ENCODE results near the gene AEBP1. TPM values are rescaled to one million over a fixed set of nuclear protein-coding genes. Genes with fewer than 3 reads are reported as not detected.

AEBP1 gene
- total RNA-seq, 4 donors from 2014 or later = 33.9 to 151 (median 89.0) TPM

DNA sequence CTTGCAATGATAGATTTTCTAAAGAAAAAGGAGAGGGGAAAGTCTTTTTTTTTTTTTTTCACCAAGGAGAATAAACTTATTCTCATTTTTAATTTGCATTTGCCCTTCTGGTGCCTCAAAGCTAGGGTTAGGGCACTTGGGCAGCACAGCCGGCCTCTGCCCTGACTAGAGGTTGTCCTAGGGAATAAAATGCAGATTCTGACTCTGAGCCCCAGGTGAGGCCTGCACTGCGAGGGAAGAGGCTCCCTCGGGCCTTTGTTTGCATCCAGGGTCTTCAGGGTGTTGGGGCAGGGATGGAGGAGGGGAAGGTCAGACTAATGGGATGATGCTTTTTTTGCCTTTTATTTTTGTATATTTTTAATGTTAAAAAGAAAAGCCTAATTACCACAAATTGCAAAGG lies 29.1 kb downstream of the AEBP1 start:
- H3K9me3 ChIP-seq = no peaks in the 10 kb centered on the region
- in situ Hi-C loops (cut with MboI; ENCODE audit: low pct_ligation_motif_present in 1 of 4, low pct_unique_long_range_greater_than_20kb in 1 of 4, low sequenced_read_pairs in 3 of 4) (no loop called here), intact Hi-C loops (cut with DNase I; ENCODE audit: low total_unique reads) (no loop called here)
- no peaks in the 10 kb centered on the region for H3K36me3 ChIP-seq
- no peaks in the 10 kb centered on the region for H3K27me3 ChIP-seq
- TF ChIP-seq EP300 (IDR thresholded peaks at IDR 0.05; ENCODE audit: low read depth) (no peak), POLR2A (IDR thresholded peaks at IDR 0.05) (no peak), POLR2AphosphoS5 (IDR thresholded peaks at IDR 0.05) (no peak)
- TF ChIP-seq, protein P1, sequence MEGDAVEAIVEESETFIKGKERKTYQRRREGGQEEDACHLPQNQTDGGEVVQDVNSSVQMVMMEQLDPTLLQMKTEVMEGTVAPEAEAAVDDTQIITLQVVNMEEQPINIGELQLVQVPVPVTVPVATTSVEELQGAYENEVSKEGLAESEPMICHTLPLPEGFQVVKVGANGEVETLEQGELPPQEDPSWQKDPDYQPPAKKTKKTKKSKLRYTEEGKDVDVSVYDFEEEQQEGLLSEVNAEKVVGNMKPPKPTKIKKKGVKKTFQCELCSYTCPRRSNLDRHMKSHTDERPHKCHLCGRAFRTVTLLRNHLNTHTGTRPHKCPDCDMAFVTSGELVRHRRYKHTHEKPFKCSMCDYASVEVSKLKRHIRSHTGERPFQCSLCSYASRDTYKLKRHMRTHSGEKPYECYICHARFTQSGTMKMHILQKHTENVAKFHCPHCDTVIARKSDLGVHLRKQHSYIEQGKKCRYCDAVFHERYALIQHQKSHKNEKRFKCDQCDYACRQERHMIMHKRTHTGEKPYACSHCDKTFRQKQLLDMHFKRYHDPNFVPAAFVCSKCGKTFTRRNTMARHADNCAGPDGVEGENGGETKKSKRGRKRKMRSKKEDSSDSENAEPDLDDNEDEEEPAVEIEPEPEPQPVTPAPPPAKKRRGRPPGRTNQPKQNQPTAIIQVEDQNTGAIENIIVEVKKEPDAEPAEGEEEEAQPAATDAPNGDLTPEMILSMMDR (IDR thresholded peaks at IDR 0.05) = no peak
- no peaks in the 10 kb centered on the region for H3K4me1 ChIP-seq
- DNase-seq = no peak
- WGBS, 2 donors (ENCODE audit: low coverage in 1 of 2) = 70 to 83% methylated on average over 1 to 3 of the region's 3 CpGs
- no peak overlapping the region for H3K27ac ChIP-seq
- H3K4me3 ChIP-seq = no peak overlapping the region

DNA sequence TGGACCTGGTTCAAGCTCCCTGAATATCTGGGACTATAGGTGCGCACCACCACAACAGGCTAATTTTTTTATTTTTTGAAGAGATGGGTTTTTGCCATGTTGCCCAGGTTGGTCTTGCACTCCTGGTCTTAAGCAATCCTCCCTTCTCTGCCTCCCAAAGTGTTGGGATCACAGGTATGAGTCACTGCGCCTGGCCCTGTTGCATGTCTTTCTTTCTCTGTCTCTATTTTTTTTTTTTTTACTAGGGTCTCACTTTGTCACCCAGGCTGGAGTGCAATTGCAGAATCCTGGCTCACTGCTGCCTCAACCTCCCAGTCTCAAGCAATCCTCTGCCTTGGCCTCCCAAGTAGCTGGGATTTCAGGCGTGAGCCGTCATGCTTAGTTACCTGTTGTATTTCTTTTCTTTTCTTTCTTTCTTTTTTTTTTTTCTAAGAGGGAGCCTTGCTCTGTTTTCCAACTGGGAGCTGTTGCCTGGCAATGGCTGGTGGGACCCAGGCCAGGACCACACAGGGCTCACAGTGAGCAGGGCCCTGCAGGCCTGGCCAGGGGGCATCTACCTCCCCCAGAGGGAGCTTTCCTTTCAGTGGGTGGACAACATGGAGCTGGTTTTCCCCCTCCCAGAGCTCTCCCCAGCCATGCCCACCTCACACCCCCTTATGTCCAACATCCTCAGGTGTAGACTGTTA lies 30.9 kb downstream of the AEBP1 start:
- intact Hi-C loops (cut with DNase I; ENCODE audit: low total_unique reads) (no loop called here), in situ Hi-C loops (cut with MboI; ENCODE audit: low pct_ligation_motif_present in 1 of 4, low pct_unique_long_range_greater_than_20kb in 1 of 4, low sequenced_read_pairs in 3 of 4) (no loop called here)
- Histone ChIP-seq H3K9me3 (no peaks in the 10 kb centered on the region), H3K27ac (no peak overlapping the region), H3K4me3 (no peak overlapping the region), H3K27me3 (no peaks in the 10 kb centered on the region), H3K4me1 (no peaks in the 10 kb centered on the region), H3K36me3 (no peaks in the 10 kb centered on the region)
- TF ChIP-seq, protein P1 (IDR thresholded peaks at IDR 0.05) = no peak
- no peak for TF ChIP-seq POLR2AphosphoS5 (IDR thresholded peaks at IDR 0.05)
- TF ChIP-seq POLR2A (IDR thresholded peaks at IDR 0.05) = no peak
- TF ChIP-seq EP300 (IDR thresholded peaks at IDR 0.05; ENCODE audit: low read depth) = no peak
- DNase-seq = no peak
- 83 to 95% methylated on average over 4 of the region's 4 CpGs for WGBS, 2 donors (ENCODE audit: low coverage in 1 of 2)

DNA sequence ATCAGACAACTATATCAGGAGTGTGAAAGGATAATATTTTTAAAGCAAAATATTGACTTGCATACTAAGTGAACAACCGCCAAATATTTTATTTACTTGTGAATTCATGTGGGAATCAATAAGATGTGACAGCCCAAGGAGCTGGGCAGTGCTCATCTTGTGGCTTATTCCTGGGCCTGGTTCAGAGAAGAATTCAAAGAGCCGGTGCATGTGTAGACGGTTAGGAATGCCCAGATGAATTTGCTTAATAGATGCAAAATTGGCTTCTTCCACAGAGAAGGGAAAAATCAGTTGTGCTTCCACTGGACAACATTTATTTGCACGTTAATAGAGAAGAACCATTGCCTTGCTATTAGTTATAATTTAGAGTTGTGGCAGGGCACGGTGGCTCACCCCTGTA lies 32.6 kb downstream of the AEBP1 start:
- Histone ChIP-seq H3K36me3 (no peaks in the 10 kb centered on the region), H3K9me3 (no peaks in the 10 kb centered on the region), H3K4me1 (no peaks in the 10 kb centered on the region), H3K4me3 (no peak overlapping the region), H3K27ac (no peak overlapping the region), H3K27me3 (no peaks in the 10 kb centered on the region)
- TF ChIP-seq, protein P1 (IDR thresholded peaks at IDR 0.05) = no peak
- TF ChIP-seq POLR2A (IDR thresholded peaks at IDR 0.05) (no peak), POLR2AphosphoS5 (IDR thresholded peaks at IDR 0.05) (no peak), EP300 (IDR thresholded peaks at IDR 0.05; ENCODE audit: low read depth) (no peak)
- WGBS, 2 donors (ENCODE audit: low coverage in 1 of 2) = 84 to 95% methylated on average over 5 of the region's 5 CpGs
- in situ Hi-C loops (cut with MboI; ENCODE audit: low pct_ligation_motif_present in 1 of 4, low pct_unique_long_range_greater_than_20kb in 1 of 4, low sequenced_read_pairs in 3 of 4) = no loop called here
- DNase-seq = no peak
- intact Hi-C loops (cut with DNase I; ENCODE audit: low total_unique reads) = no loop called here

DNA sequence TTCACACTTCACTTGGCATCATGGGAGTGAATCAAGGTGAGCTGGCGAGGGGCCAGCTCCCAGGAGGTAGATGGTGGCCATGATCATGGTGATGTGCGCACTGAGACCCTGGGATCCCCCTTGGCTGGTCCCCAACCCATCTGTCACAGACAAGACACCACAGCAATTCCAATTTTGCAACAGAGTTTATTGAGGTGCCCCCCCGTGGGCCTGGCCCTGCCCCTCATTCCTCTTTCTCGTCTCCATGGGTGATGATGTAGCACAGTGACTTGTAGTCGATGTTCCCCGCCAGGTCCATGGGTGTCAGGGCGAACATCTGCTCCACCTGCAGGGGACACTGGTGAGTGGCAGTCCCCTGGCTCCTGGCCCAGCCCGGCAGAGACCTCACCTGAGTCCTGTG lies 34.6 kb downstream of the AEBP1 start:
- Histone ChIP-seq H3K9me3 (no peaks in the 10 kb centered on the region), H3K4me1 (no peaks in the 10 kb centered on the region), H3K27ac (no peak overlapping the region), H3K27me3 (no peaks in the 10 kb centered on the region), H3K4me3 (no peak overlapping the region), H3K36me3 (no peaks in the 10 kb centered on the region)
- WGBS, 2 donors (ENCODE audit: low coverage in 1 of 2) = 80% methylated on average over 8 of the region's 8 CpGs; no CpG with 5 or more reads in 1 of the 2 donors
- no peak for TF ChIP-seq EP300 (IDR thresholded peaks at IDR 0.05; ENCODE audit: low read depth)
- TF ChIP-seq, protein P1 (IDR thresholded peaks at IDR 0.05) = no peak
- no peak for TF ChIP-seq POLR2A (IDR thresholded peaks at IDR 0.05)
- TF ChIP-seq POLR2AphosphoS5 (IDR thresholded peaks at IDR 0.05) = no peak
- in situ Hi-C loops (cut with MboI; ENCODE audit: low pct_ligation_motif_present in 1 of 4, low pct_unique_long_range_greater_than_20kb in 1 of 4, low sequenced_read_pairs in 3 of 4) = no loop called here
- no peak for DNase-seq
- intact Hi-C loops (cut with DNase I; ENCODE audit: low total_unique reads) = no loop called here
